WERI-Rb-1 (cell line): Measurements from ENCODE around the gene CCDC177.

Experiments
- DNase-seq: peaks from one replicate; pipeline ENCODE4 v3.0.0-alpha.2; 2020
- H3K27ac ChIP-seq: fragments of 250-450 bp; sonication (Bioruptor Pico); 2 replicates; pipeline ENCODE4 v1.5.1; 2020; ENCODE audit warnings: mild to moderate bottlenecking, moderate library complexity
- H3K27me3 ChIP-seq: fragments of 250-450 bp; sonication (Bioruptor Pico); 2 replicates; pipeline ENCODE4 v1.5.1; 2021; ENCODE audit warnings: mild to moderate bottlenecking, low read depth, moderate library complexity; ENCODE audit not compliant: insufficient read depth, severe bottlenecking
- H3K36me3 ChIP-seq: fragments of 250-450 bp; sonication (Bioruptor Pico); 2 replicates; pipeline ENCODE4 v1.5.1; 2020; ENCODE audit warnings: mild to moderate bottlenecking, moderate library complexity
- H3K4me3 ChIP-seq: 2 replicates; pipeline ENCODE4 v1.5.1; 2011; ENCODE audit warnings: low read depth, mild to moderate bottlenecking, control low read depth, low read length
- H3K9me3 ChIP-seq: fragments of 250-450 bp; sonication (Bioruptor Pico); 2 replicates; pipeline ENCODE4 v1.5.1; 2021; ENCODE audit warnings: mild to moderate bottlenecking, moderate library complexity; ENCODE audit not compliant: severe bottlenecking
- TF ChIP-seq, protein P1 (sequence below): IDR thresholded peaks from 2 replicates; pipeline ENCODE4 v1.5.1; 2011; ENCODE audit warnings: low read depth, mild to moderate bottlenecking, control low read depth, inconsistent platforms, low read length

The CCDC177 gene

DNA sequence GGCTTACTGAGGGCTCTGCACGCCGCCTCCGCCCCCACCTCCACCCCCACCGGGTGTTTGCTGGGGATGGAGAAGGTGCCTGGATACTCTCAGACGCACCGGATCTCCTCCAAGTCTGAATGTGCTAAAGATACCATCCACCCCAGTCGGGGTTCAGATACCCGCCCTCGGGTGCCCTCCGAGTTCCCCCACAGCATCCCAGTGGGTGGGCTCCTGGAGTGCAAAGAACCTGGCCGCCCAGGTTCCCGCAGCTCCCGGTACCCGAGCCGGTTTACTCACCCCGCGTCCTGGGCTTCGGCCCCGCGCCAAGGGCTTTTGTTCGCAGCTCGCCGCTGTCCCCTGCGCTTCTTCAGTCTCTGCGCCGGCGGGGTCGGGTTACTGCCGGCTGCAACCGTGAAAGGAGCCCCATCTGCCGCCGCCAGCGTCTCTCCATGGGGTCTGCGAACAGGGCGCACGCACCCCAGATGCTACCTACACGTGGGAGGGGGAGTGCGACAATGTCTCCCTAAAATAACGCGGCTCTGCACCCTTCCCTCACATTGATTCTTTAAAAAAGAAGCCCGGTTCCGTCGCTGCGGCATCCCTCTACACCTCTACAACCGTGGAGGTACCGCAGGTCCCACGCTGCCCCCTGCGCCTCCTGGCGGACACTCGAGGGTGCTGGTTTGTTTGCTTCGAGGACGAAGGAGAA is at the start of gene CCDC177:
TSS of gene CCDC177 (minus strand) at position 609 of the 691 bp plus-strand sequence. CDS start 1,249 bp downstream, outside the sequence.
- Histone ChIP-seq H3K36me3 (peaks cover 3% of the 10 kb centered on the region; the same call in 1 of the 2 replicates), H3K27me3 (no peaks in the 10 kb centered on the region), H3K9me3 (peaks cover 2% of the 10 kb centered on the region), H3K4me3 (peak within 1 kb of the TSS; percentile 59), H3K27ac (peak within 1 kb of the TSS; percentile 72)
- DNase-seq: peak; percentile 74
- TF ChIP-seq, protein P1, sequence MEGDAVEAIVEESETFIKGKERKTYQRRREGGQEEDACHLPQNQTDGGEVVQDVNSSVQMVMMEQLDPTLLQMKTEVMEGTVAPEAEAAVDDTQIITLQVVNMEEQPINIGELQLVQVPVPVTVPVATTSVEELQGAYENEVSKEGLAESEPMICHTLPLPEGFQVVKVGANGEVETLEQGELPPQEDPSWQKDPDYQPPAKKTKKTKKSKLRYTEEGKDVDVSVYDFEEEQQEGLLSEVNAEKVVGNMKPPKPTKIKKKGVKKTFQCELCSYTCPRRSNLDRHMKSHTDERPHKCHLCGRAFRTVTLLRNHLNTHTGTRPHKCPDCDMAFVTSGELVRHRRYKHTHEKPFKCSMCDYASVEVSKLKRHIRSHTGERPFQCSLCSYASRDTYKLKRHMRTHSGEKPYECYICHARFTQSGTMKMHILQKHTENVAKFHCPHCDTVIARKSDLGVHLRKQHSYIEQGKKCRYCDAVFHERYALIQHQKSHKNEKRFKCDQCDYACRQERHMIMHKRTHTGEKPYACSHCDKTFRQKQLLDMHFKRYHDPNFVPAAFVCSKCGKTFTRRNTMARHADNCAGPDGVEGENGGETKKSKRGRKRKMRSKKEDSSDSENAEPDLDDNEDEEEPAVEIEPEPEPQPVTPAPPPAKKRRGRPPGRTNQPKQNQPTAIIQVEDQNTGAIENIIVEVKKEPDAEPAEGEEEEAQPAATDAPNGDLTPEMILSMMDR: peak; percentile 77

DNA sequence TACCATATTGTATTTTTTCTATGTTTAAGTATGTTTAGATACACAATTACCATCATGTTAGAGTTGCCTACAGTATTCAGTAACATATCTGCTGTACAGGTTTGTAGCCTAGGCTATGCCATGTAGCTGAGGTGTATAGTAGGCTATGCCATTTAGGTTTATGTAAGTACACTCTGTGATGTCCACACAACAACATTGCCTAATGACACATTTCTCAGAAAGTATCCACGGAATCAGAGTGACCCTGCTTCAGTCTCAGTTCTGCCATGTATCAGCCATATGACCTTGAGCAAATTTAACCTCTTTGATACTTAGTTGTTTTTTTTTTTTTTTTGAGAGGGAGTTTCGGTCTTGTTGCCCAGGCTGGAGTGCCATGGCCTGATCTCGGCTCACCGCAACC is 49.5 kb upstream of the CCDC177 start:
- no peak for DNase-seq
- Histone ChIP-seq H3K27ac (no peak overlapping the region), H3K4me3 (no peak overlapping the region), H3K9me3 (no peaks in the 10 kb centered on the region), H3K36me3 (peaks cover 12% of the 10 kb centered on the region), H3K27me3 (no peaks in the 10 kb centered on the region)
- TF ChIP-seq, protein P1: no peak

DNA sequence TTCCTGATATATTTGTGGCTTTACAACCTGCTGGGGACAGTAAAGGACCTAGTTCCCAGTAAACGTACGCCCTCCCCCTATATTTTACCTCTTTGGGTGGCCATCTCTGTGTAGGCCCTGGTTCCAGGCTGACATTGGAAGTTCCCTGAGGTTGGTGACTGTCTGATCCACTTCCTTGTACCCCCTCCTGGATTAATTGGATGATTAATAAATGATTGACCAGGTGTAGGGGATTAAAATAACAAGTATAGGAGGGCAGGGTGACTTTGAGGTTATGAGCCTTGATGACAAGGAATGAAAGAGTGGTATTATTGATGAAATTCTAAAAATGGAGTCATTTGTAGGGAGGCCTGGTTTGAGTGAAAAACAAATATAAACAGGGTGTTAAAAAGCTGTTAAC is 46.3 kb upstream of the CCDC177 start:
- TF ChIP-seq, protein P1: no peak
- Histone ChIP-seq H3K4me3 (no peak overlapping the region), H3K36me3 (peaks cover 22% of the 10 kb centered on the region), H3K27ac (no peak overlapping the region), H3K27me3 (no peaks in the 10 kb centered on the region), H3K9me3 (no peaks in the 10 kb centered on the region)
- DNase-seq: no peak

DNA sequence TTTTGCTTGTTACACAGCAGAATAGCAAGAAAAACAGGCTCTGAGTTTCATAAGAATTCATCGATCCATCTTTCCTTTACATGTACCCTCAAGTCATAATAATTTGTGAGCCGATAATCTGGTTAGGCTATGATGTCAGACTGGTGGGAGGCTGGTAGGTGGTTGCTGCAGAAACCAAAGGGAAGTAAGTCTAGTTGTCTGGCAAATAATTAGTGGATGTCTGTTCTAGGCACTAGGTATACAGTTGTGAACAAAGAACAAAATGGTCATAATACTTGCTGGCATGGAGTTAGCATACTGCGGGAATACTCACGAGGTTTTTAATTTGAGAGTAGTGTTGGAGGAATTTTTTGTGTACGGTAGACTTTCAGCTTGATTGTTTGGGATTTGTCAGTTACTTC is 45.5 kb upstream of the CCDC177 start:
- H3K27me3 ChIP-seq: no peaks in the 10 kb centered on the region
- DNase-seq: no peak
- peaks cover 28% of the 10 kb centered on the region for H3K36me3 ChIP-seq
- TF ChIP-seq, protein P1: no peak
- no peak overlapping the region for H3K27ac ChIP-seq
- no peaks in the 10 kb centered on the region for H3K9me3 ChIP-seq
- no peak overlapping the region for H3K4me3 ChIP-seq

DNA sequence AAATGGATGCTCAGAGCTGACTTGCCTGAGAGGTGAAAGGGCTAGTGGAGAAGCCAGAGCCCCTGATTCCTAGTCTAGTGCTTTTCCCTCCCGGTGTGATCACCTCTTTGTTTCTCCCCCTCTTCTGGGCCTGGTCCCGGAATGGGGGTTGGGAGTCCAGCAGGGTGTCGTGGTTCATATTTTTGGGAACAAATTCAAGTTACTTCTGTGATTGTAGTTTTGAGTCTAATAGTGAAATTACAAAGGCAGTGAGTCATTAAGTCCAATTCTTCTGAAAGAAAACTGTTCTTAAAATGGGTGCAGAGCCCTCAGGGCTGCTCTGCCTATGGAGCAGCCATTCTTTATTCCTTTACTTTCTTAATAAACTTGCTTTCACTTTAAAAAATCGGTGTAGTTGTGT is 44.3 kb upstream of the CCDC177 start:
- Histone ChIP-seq H3K27ac (no peak overlapping the region), H3K27me3 (no peaks in the 10 kb centered on the region), H3K4me3 (no peak overlapping the region), H3K9me3 (no peaks in the 10 kb centered on the region), H3K36me3 (peaks cover 37% of the 10 kb centered on the region)
- DNase-seq: no peak
- TF ChIP-seq, protein P1: no peak

DNA sequence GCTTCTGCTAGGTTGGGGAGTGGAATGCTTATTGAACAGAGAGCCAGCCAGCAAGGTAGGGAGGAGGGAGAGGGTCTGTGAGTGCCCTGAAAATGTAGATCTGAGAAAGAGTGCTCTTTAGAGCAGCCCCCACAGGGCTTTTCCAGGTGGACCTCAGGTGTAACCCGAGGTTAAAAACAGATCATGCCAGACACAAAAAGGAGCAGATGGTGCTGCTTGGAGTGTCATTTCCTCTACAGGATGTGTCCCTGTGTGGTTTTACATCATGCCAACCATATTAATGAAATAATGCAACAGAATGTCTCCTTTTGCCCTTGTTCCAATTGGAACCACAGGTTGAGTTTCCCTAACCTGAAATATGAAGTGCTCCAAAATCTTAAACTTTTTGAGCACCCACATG is 43.1 kb upstream of the CCDC177 start:
- no peak overlapping the region for H3K27ac ChIP-seq
- DNase-seq: no peak
- peaks cover 44% of the 10 kb centered on the region for H3K36me3 ChIP-seq
- no peaks in the 10 kb centered on the region for H3K9me3 ChIP-seq
- no peak overlapping the region for H3K4me3 ChIP-seq
- TF ChIP-seq, protein P1: no peak
- H3K27me3 ChIP-seq: no peaks in the 10 kb centered on the region
